MM.1S (cell line): ENCODE results near the gene IL1RAPL1.

Source experiments
- DNase-seq: peaks from one replicate; pipeline ENCODE4 v3.0.0-alpha.2; 2015
- H2AFZ ChIP-seq: fragments of 300-600 bp; sonication (generic); 2 replicates; pipeline ENCODE4 v1.6.0; 2016; ENCODE audit warnings: antibody characterized with exemption, low read length
- H3F3A ChIP-seq: fragments of 300-600 bp; sonication (generic); 2 replicates; pipeline ENCODE4 v1.6.1; 2016; ENCODE audit warnings: mild to moderate bottlenecking, antibody characterized with exemption, low read length, moderate library complexity, mixed read lengths; ENCODE audit not compliant: insufficient read depth
- H3K27ac ChIP-seq: fragments of 300-600 bp; sonication (generic); 2 replicates; pipeline ENCODE4 v1.5.1; 2016; ENCODE audit warnings: mild to moderate bottlenecking, low read length
- H3K27me3 ChIP-seq: fragments of 300-600 bp; sonication (generic); replicated peaks from 2 replicates; pipeline ENCODE4 v1.6.0; 2016; ENCODE audit warnings: low read length; ENCODE audit not compliant: insufficient read depth
- H3K36me3 ChIP-seq: fragments of 300-600 bp; sonication (generic); replicated peaks from 2 replicates; pipeline ENCODE4 v1.6.1; 2016; ENCODE audit warnings: mild to moderate bottlenecking, low read length, mixed read lengths; ENCODE audit not compliant: insufficient read depth
- H3K4me1 ChIP-seq: fragments of 300-600 bp; sonication (generic); 2 replicates; pipeline ENCODE4 v1.6.1; 2016; ENCODE audit warnings: low read length, mixed read lengths
- H3K4me2 ChIP-seq: fragments of 300-600 bp; sonication (generic); 2 replicates; pipeline ENCODE4 v1.6.0; 2016; ENCODE audit warnings: low read depth, low read length
- H3K4me3 ChIP-seq: fragments of 300-600 bp; sonication (generic); 2 replicates; pipeline ENCODE4 v1.5.1; 2016; ENCODE audit warnings: low read length, mixed read lengths
- H3K79me2 ChIP-seq: fragments of 300-600 bp; sonication (generic); 2 replicates; pipeline ENCODE4 v1.6.1; 2016; ENCODE audit warnings: mixed run types, low read length, mixed read lengths
- H3K9ac ChIP-seq: fragments of 300-600 bp; sonication (generic); 2 replicates; pipeline ENCODE4 v1.6.1; 2016; ENCODE audit warnings: low read length, mixed read lengths
- H3K9me2 ChIP-seq: fragments of 300-600 bp; sonication (generic); replicated peaks from 2 replicates; pipeline ENCODE4 v1.6.1; 2016; ENCODE audit warnings: mild to moderate bottlenecking, low read length, mixed read lengths; ENCODE audit not compliant: insufficient read depth
- H3K9me3 ChIP-seq: fragments of 300-600 bp; sonication (generic); replicated peaks from 2 replicates; pipeline ENCODE4 v1.6.1; 2016; ENCODE audit warnings: mild to moderate bottlenecking, low read length, mixed read lengths; ENCODE audit not compliant: insufficient read depth
- H4K20me1 ChIP-seq: fragments of 300-600 bp; sonication (generic); 2 replicates; pipeline ENCODE4 v1.6.1; 2016; ENCODE audit warnings: mild to moderate bottlenecking, low read length, moderate library complexity, mixed read lengths; ENCODE audit not compliant: insufficient read depth
- EZH2 ChIP-seq: fragments of 300-600 bp; sonication (generic); optimal IDR thresholded peaks from 2 replicates; pipeline ENCODE3; 2017; ENCODE audit warnings: low read depth, mild to moderate bottlenecking, antibody characterized with exemption, low read length, mixed read lengths
- EZH2phosphoT487 ChIP-seq: fragments of 300-600 bp; sonication (generic); IDR thresholded peaks from 2 replicates; pipeline ENCODE4 v1.6.1; 2018; ENCODE audit warnings: antibody characterized with exemption, low read length
- TF ChIP-seq, protein P1 (sequence below): fragments of 300-600 bp; sonication (generic); IDR thresholded peaks from 2 replicates; pipeline ENCODE4 v1.5.1; 2016; ENCODE audit warnings: antibody characterized with exemption, low read length, mixed read lengths

IL1RAPL1 gene

DNA sequence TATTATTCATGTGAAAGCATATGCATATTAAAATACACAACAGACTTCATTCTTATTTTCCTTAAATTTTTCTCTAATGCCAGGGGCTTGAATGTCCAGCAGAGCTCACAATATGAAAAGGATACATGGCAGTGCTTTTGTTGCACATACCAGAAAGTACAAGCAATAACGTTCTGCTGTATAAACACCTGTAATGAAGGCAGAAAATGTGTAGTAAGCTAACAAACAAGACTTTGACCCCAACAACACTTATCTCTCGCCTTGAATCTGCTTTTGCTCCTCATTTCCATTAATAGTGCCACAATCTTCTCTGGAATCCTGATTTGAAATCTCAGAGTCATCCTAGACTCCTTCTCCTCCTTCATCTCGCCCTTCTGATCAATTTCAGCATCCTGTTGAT is 687.3 kb downstream of the IL1RAPL1 start:
- H3K9me2 ChIP-seq = no peaks in the 10 kb centered on the region
- no peaks in the 10 kb centered on the region for H4K20me1 ChIP-seq
- no peaks in the 10 kb centered on the region for H3F3A ChIP-seq
- H2AFZ ChIP-seq = no peak overlapping the region
- H3K4me3 ChIP-seq = no peak overlapping the region
- no peaks in the 10 kb centered on the region for H3K4me1 ChIP-seq
- TF ChIP-seq, protein P1, sequence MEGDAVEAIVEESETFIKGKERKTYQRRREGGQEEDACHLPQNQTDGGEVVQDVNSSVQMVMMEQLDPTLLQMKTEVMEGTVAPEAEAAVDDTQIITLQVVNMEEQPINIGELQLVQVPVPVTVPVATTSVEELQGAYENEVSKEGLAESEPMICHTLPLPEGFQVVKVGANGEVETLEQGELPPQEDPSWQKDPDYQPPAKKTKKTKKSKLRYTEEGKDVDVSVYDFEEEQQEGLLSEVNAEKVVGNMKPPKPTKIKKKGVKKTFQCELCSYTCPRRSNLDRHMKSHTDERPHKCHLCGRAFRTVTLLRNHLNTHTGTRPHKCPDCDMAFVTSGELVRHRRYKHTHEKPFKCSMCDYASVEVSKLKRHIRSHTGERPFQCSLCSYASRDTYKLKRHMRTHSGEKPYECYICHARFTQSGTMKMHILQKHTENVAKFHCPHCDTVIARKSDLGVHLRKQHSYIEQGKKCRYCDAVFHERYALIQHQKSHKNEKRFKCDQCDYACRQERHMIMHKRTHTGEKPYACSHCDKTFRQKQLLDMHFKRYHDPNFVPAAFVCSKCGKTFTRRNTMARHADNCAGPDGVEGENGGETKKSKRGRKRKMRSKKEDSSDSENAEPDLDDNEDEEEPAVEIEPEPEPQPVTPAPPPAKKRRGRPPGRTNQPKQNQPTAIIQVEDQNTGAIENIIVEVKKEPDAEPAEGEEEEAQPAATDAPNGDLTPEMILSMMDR = no peak
- TF ChIP-seq EZH2 (no peak), EZH2phosphoT487 (no peak)
- no peaks in the 10 kb centered on the region for H3K9me3 ChIP-seq
- H3K27me3 ChIP-seq = no peaks in the 10 kb centered on the region
- no peak overlapping the region for H3K9ac ChIP-seq
- no peak for DNase-seq
- no peaks in the 10 kb centered on the region for H3K79me2 ChIP-seq
- no peak overlapping the region for H3K27ac ChIP-seq
- no peaks in the 10 kb centered on the region for H3K36me3 ChIP-seq
- H3K4me2 ChIP-seq = no peak overlapping the region

DNA sequence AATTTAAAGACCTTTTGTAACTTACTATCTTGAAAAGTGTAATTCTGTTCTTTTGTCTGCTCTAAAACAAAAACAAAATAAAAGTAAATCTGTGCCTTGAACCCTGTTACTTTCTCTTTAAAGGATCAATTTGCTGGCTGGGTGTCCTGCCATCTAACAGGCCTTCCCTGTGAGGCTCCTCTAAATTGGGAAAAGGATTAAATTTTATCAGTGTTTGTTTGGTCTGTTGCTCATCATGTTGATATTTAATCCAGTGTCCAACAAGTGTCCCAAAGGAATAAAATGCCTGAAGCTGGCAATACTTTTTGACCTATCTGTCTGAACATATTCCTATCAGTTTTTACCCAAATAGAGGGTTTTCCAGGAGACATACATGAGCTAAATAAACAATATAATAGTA is 688.7 kb downstream of the IL1RAPL1 start:
- Histone ChIP-seq H3K9me2 (no peaks in the 10 kb centered on the region), H3K4me1 (no peaks in the 10 kb centered on the region), H3K4me2 (no peak overlapping the region), H3K4me3 (no peak overlapping the region), H3K79me2 (no peaks in the 10 kb centered on the region), H3K9ac (no peak overlapping the region), H4K20me1 (no peaks in the 10 kb centered on the region), H3K36me3 (no peaks in the 10 kb centered on the region), H3F3A (no peaks in the 10 kb centered on the region), H2AFZ (no peak overlapping the region), H3K27ac (no peak overlapping the region), H3K9me3 (no peaks in the 10 kb centered on the region), H3K27me3 (no peaks in the 10 kb centered on the region)
- no peak for TF ChIP-seq EZH2
- TF ChIP-seq, protein P1 = no peak
- no peak for TF ChIP-seq EZH2phosphoT487
- no peak for DNase-seq

DNA sequence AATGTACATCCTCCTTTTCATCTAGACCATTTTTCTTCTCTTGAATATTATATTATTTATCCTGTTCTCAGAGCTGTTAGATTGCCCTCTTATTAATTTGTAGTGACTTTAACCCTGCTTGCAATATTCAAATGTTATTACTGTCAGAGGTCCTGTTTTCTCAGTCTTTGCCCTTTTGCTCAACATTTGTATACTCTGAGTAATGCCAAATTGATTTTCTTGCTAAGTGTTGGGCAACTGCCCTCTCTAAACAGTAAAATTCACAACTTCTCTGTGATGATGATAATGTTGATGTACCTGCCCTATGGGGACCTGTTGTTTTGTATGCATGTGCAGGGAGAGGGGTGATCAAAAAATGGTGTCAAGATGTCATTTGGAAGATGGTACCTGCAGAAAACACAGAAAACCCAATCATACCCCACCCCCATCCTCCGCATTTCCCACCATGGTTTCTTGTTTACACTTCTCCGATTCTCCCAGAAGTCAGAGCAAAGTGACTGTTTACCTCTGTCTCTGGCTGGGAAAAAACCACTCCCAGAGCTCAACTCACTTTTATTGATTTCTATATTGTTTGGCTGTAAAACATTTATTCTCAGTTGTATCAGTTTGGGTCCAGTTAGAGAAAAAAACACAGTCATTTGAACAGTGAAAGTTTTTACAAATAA is 694.0 kb downstream of the IL1RAPL1 start:
- Histone ChIP-seq H3F3A (no peaks in the 10 kb centered on the region), H3K9me2 (no peaks in the 10 kb centered on the region), H4K20me1 (no peaks in the 10 kb centered on the region), H3K79me2 (no peaks in the 10 kb centered on the region), H3K4me1 (no peaks in the 10 kb centered on the region), H3K27ac (no peak overlapping the region), H3K36me3 (no peaks in the 10 kb centered on the region), H3K9ac (no peak overlapping the region), H3K4me3 (no peak overlapping the region), H3K4me2 (no peak overlapping the region), H3K27me3 (no peaks in the 10 kb centered on the region), H2AFZ (no peak overlapping the region), H3K9me3 (no peaks in the 10 kb centered on the region)
- DNase-seq = no peak
- TF ChIP-seq, protein P1 = no peak
- no peak for TF ChIP-seq EZH2
- TF ChIP-seq EZH2phosphoT487 = no peak
